ENCODE measurements around the gene SRRM5.
"Not testable (repeated sequence)": the region's sequence is repeated elsewhere in the genome, so short reads cannot be mapped to it uniquely, and the experiment has no call there.

The SRRM5 gene

GRCh38 chr19:43619262-43620060 lies 7.6 kb downstream of the SRRM5 start, which contains the start of gene ZNF428:
Gene ZNF428 (minus strand): TSS chr19:43619629. CDS start chr19:43614304, 5,325 bp downstream.
- DNase-seq: peak; percentile 90

- peak; percentile 89 for DNase-seq
Measured at GRCh38 chr19:43620061-43621001, 8.4 kb downstream of the SRRM5 start.

- no peak for DNase-seq
Measured at GRCh38 chr19:43622070-43622469, 10.2 kb downstream of the SRRM5 start.

- no peak for DNase-seq
Measured at GRCh38 chr19:43622956-43623355, 11.1 kb downstream of the SRRM5 start.

- DNase-seq: no peak
Measured at GRCh38 chr19:43623889-43624670, 12.2 kb downstream of the SRRM5 start.

- peak; percentile 89 for DNase-seq
Measured at GRCh38 chr19:43624933-43625332, 13.0 kb downstream of the SRRM5 start.

- no peak for DNase-seq
Measured at GRCh38 chr19:43625918-43626579, 14.2 kb downstream of the SRRM5 start.

GRCh38 chr19:43626838-43627237 lies 14.9 kb downstream of the SRRM5 start:
- DNase-seq: no peak

- no peak for DNase-seq
Measured at GRCh38 chr19:43628646-43629326, 16.9 kb downstream of the SRRM5 start.

- DNase-seq: no peak
Measured at GRCh38 chr19:43631491-43631890, 19.6 kb downstream of the SRRM5 start.

GRCh38 chr19:43633520-43633919 lies 21.6 kb downstream of the SRRM5 start:
- DNase-seq: no peak

GRCh38 chr19:43634068-43634467 lies 22.2 kb downstream of the SRRM5 start:
- DNase-seq: no peak

- no peak for DNase-seq
Measured at GRCh38 chr19:43634506-43634871, 22.6 kb downstream of the SRRM5 start.

- no peak for DNase-seq
Measured at GRCh38 chr19:43634872-43635560, 23.1 kb downstream of the SRRM5 start.

GRCh38 chr19:43635561-43635940 lies 23.7 kb downstream of the SRRM5 start:
- DNase-seq: not testable (repeated sequence)

GRCh38 chr19:43636121-43636683 lies 24.3 kb downstream of the SRRM5 start:
- DNase-seq: no peak

GRCh38 chr19:43638214-43638994 lies 26.5 kb downstream of the SRRM5 start:
- DNase-seq: no peak

GRCh38 chr19:43638995-43639518 lies 27.2 kb downstream of the SRRM5 start:
- no peak for DNase-seq

- DNase-seq: peak; percentile 57
Measured at GRCh38 chr19:43639519-43640423, 27.9 kb downstream of the SRRM5 start, which contains the start of gene CADM4. Gene CADM4 (minus strand): TSS chr19:43639850. CDS start chr19:43639790, 60 bp downstream.
